GM18909 (cell line): Measurements from ENCODE around the gene TSGA10IP.

Experiments
- ATAC-seq: cut with Tn5 transposase; IDR thresholded peaks from one replicate; pipeline ENCODE4 v1.9.1; 2021; ENCODE audit warnings: mild to moderate bottlenecking; ENCODE audit not compliant: unreplicated experiment, poor library complexity

TSGA10IP gene

GRCh38 chr11:65917434-65918210 is 27.7 kb upstream of the TSGA10IP start:
- no peak for ATAC-seq

GRCh38 chr11:65918211-65919140 is 26.8 kb upstream of the TSGA10IP start, which contains the start of gene C11orf68:
TSS of gene C11orf68 (minus strand) at chr11:65919062. CDS start at chr11:65919031, 31 bp downstream.
- ATAC-seq, result peak; percentile 41

GRCh38 chr11:65919141-65919572 is 26.1 kb upstream of the TSGA10IP start, which contains the start of gene DRAP1:
TSS of gene DRAP1 (plus strand) at chr11:65919426. CDS start at chr11:65919502, 76 bp downstream.
- ATAC-seq, result peak; percentile 83

GRCh38 chr11:65919573-65920371 is 25.5 kb upstream of the TSGA10IP start:
- ATAC-seq, result peak; percentile 44

GRCh38 chr11:65920372-65920802 is 24.9 kb upstream of the TSGA10IP start:
- no peak for ATAC-seq

GRCh38 chr11:65921033-65921555 is 24.2 kb upstream of the TSGA10IP start:
- ATAC-seq, result no peak

- no peak for ATAC-seq
Measured at GRCh38 chr11:65921876-65922275, 23.4 kb upstream of the TSGA10IP start.

- ATAC-seq, result no peak
Measured at GRCh38 chr11:65922565-65922964, 22.7 kb upstream of the TSGA10IP start.

- ATAC-seq, result no peak
Measured at GRCh38 chr11:65925397-65925796, 19.9 kb upstream of the TSGA10IP start.

- peak; percentile 72 for ATAC-seq
Measured at GRCh38 chr11:65927904-65928397, 17.3 kb upstream of the TSGA10IP start.

- ATAC-seq, result no peak
Measured at GRCh38 chr11:65928667-65929066, 16.6 kb upstream of the TSGA10IP start.

GRCh38 chr11:65931773-65932557 is 13.3 kb upstream of the TSGA10IP start:
- ATAC-seq, result no peak

- ATAC-seq, result no peak
Measured at GRCh38 chr11:65932558-65932919, 12.7 kb upstream of the TSGA10IP start.

GRCh38 chr11:65934014-65934413 is 11.3 kb upstream of the TSGA10IP start:
- ATAC-seq, result no peak

GRCh38 chr11:65937766-65938165 is 7.5 kb upstream of the TSGA10IP start:
- no peak for ATAC-seq

GRCh38 chr11:65941720-65942310 is 3.5 kb upstream of the TSGA10IP start:
- no peak for ATAC-seq

GRCh38 chr11:65942531-65942930 is 2.7 kb upstream of the TSGA10IP start:
- no peak for ATAC-seq

GRCh38 chr11:65944191-65944590 is 1.1 kb upstream of the TSGA10IP start:
- ATAC-seq, result no peak

GRCh38 chr11:65944767-65945166 is 513 bp upstream of the TSGA10IP start:
- ATAC-seq, result no peak
